ENCODE measurements around the gene LIN28B. TPM values are rescaled to one million over a fixed set of nuclear protein-coding genes. Genes with fewer than 3 reads are reported as not detected.
A peak's percentile ranks its signal among the peaks of the same experiment; 100 is the strongest.
"Not testable (repeated sequence)": the region's sequence is repeated elsewhere in the genome, so short reads cannot be mapped to it uniquely, and the experiment has no call there.

LIN28B gene
- total RNA-seq, 4 donors from 2014 or later, result not detected

- TF ChIP-seq CTCF (IDR thresholded peaks at IDR 0.05), result no peak
- ATAC-seq (ENCODE audit: low FRiP score) (peak; percentile 51), DNase-seq (ENCODE audit: low spot score) (no peak)
Observed at GRCh38 chr6:104995989-104996617, 39.2 kb downstream of the LIN28B start.

GRCh38 chr6:105001063-105001462 is 44.2 kb downstream of the LIN28B start:
- no peak for DNase-seq (ENCODE audit: low spot score)
- no peak for TF ChIP-seq CTCF (IDR thresholded peaks at IDR 0.05)
- ATAC-seq (ENCODE audit: low FRiP score), result no peak

GRCh38 chr6:105001906-105002305 is 45.0 kb downstream of the LIN28B start:
- DNase-seq (ENCODE audit: low spot score) (no peak), ATAC-seq (ENCODE audit: low FRiP score) (no peak)
- no peak for TF ChIP-seq CTCF (IDR thresholded peaks at IDR 0.05)

- DNase-seq (ENCODE audit: low spot score) (no peak), ATAC-seq (ENCODE audit: low FRiP score) (no peak)
- no peak for TF ChIP-seq CTCF (IDR thresholded peaks at IDR 0.05)
Observed at GRCh38 chr6:105005451-105005850, 48.5 kb downstream of the LIN28B start.

- not testable (repeated sequence) for ATAC-seq (ENCODE audit: low FRiP score); DNase-seq (ENCODE audit: low spot score)
Observed at GRCh38 chr6:105013459-105013858, 56.6 kb downstream of the LIN28B start.

GRCh38 chr6:105014448-105014847 is 57.5 kb downstream of the LIN28B start:
- DNase-seq (ENCODE audit: low spot score) (no peak), ATAC-seq (ENCODE audit: low FRiP score) (no peak)
- no peak for TF ChIP-seq CTCF (IDR thresholded peaks at IDR 0.05)

- DNase-seq (ENCODE audit: low spot score), result no peak
- ATAC-seq (ENCODE audit: low FRiP score), result no peak
- no peak for TF ChIP-seq CTCF (IDR thresholded peaks at IDR 0.05)
Observed at GRCh38 chr6:105014954-105015353, 58.0 kb downstream of the LIN28B start.
